ENCODE measurements around the gene DTNB. TPM values are rescaled to one million over a fixed set of nuclear protein-coding genes. Genes with fewer than 3 reads are reported as not detected.

The DTNB gene
- total and polyA plus RNA-seq, 8 donors = 10.5 to 70.0 (median 33.7) TPM

Small RNA genes within 50 kb of the gene (small RNA-seq; reads per million reads assigned to genes)
- gene MIR1301 (1.6 to 5.4 (median 3.1) reads per million in 4 donors), gene RF00019 (0 reads per million in 4 donors)

Other genes starting within 250 kb of the DTNB start
- 10 to 100 TPM; 12.7 to 26.5 (median 19.2) TPM for gene ASXL2, start 204.9 kb upstream of the DTNB start, total RNA-seq
- gene ASXL2, start 204.9 kb upstream of the DTNB start, polyA plus RNA-seq = 1 to 10 TPM; 1.6 to 2.4 (median 1.8) TPM